Measurements from ENCODE around the gene BRF1.
"Not testable (repeated sequence)": the region's sequence is repeated elsewhere in the genome, so short reads cannot be mapped to it uniquely, and the experiment has no call there.

Gene BRF1

GRCh38 chr14:105299654-105300541 lies 903 bp downstream of the BRF1 start:
- Histone ChIP-seq H3K36me3 (ENCODE audit: control insufficient read depth, insufficient read depth, low read length) (no peaks in the 10 kb centered on the region), H3K4me1 (peaks cover 5% of the 10 kb centered on the region), H3K27ac (peak overlapping the region; percentile 66), H3K27me3 (ENCODE audit: control insufficient read depth, insufficient read depth, low read length) (no peaks in the 10 kb centered on the region), H3K9me3 (ENCODE audit: control insufficient read depth, low read length) (no peaks in the 10 kb centered on the region), H2AFZ (peak overlapping the region; percentile 92), H3K79me2 (peaks cover 46% of the 10 kb centered on the region), H3K9ac (peak overlapping the region; percentile 42), H3K4me3 (ENCODE audit: low read depth, low read length) (peak overlapping the region; percentile 80), H3K4me2 (ENCODE audit: low read length) (peak overlapping the region; percentile 90)
- no peak for TF ChIP-seq CTCF (IDR thresholded peaks at IDR 0.05)

- H3K4me3 ChIP-seq (ENCODE audit: low read depth, low read length); H3K27me3 ChIP-seq (ENCODE audit: control insufficient read depth, insufficient read depth, low read length); H3K36me3 ChIP-seq (ENCODE audit: control insufficient read depth, insufficient read depth, low read length); H3K27ac ChIP-seq; H3K4me2 ChIP-seq (ENCODE audit: low read length); H3K9ac ChIP-seq; H3K9me3 ChIP-seq (ENCODE audit: control insufficient read depth, low read length); H2AFZ ChIP-seq: not testable (repeated sequence)
- peaks cover 72% of the 10 kb centered on the region for H3K79me2 ChIP-seq
- peaks cover 16% of the 10 kb centered on the region for H3K4me1 ChIP-seq
Measured at GRCh38 chr14:105297311-105297710, 3.5 kb downstream of the BRF1 start.

- Histone ChIP-seq H3K4me3 (ENCODE audit: low read depth, low read length) (no peak overlapping the region), H3K4me2 (ENCODE audit: low read length) (no peak overlapping the region), H2AFZ (no peak overlapping the region), H3K9me3 (ENCODE audit: control insufficient read depth, low read length) (no peaks in the 10 kb centered on the region), H3K27me3 (ENCODE audit: control insufficient read depth, insufficient read depth, low read length) (no peaks in the 10 kb centered on the region), H3K9ac (no peak overlapping the region), H3K4me1 (peaks cover 18% of the 10 kb centered on the region), H3K36me3 (ENCODE audit: control insufficient read depth, insufficient read depth, low read length) (no peaks in the 10 kb centered on the region), H3K27ac (no peak overlapping the region), H3K79me2 (peaks cover 80% of the 10 kb centered on the region)
- TF ChIP-seq CTCF (IDR thresholded peaks at IDR 0.05), result no peak
Measured at GRCh38 chr14:105294142-105294597, 6.6 kb downstream of the BRF1 start.

GRCh38 chr14:105292826-105293711 lies 7.7 kb downstream of the BRF1 start:
- no peak overlapping the region for H2AFZ ChIP-seq
- no peaks in the 10 kb centered on the region for H3K36me3 ChIP-seq (ENCODE audit: control insufficient read depth, insufficient read depth, low read length)
- H3K27me3 ChIP-seq (ENCODE audit: control insufficient read depth, insufficient read depth, low read length), result no peaks in the 10 kb centered on the region
- H3K4me2 ChIP-seq (ENCODE audit: low read length), result no peak overlapping the region
- no peak overlapping the region for H3K27ac ChIP-seq
- H3K9ac ChIP-seq, result no peak overlapping the region
- H3K4me3 ChIP-seq (ENCODE audit: low read depth, low read length), result no peak overlapping the region
- TF ChIP-seq CTCF (IDR thresholded peaks at IDR 0.05), result no peak
- H3K79me2 ChIP-seq, result peaks cover 78% of the 10 kb centered on the region
- H3K4me1 ChIP-seq, result peaks cover 18% of the 10 kb centered on the region
- no peaks in the 10 kb centered on the region for H3K9me3 ChIP-seq (ENCODE audit: control insufficient read depth, low read length)

Measured in parathyroid adenoma (tissue), 2 donors.